Occipital lobe (tissue), 2 donors: ENCODE results near the gene ZDHHC4. TPM values are rescaled to one million over a fixed set of nuclear protein-coding genes. Genes with fewer than 3 reads are reported as not detected.
"Not testable (repeated sequence)": the region's sequence is repeated elsewhere in the genome, so short reads cannot be mapped to it uniquely, and the experiment has no call there.

Experiments used
- DNase-seq: peaks from one replicate; lab custom pipeline; 2025; lab: John Stamatoyannopoulos, UW
- total RNA-seq: library from RNA; depleted of rRNA; stranded (reverse); fragments of >200 nt; gene quantifications from one replicate; pipeline ENCODE4 v1.2.3, GENCODE V29; 2014

Gene ZDHHC4
- total RNA-seq, 1 donor from 2014 or later, result 54.4 TPM

DNA sequence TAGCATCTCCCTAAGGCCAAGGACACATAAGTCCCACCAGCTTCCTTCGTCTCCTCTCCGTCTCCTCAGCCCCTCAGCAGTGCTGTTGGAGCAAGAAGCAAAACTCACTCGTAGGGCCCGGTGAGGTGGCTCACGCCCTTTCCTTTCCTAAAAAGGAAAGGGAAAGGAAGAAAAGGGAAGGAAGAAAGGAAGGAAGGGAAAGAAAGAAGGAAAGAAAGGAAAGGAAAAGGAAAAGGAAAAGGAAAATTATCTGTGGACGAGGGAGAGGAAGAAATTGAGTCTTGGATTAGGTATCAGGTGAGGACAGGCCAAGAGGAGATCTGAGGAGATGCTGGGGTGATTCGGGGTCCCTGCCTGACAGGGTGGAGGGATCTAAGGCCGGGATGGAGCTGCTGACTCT, 56.8 kb downstream of the ZDHHC4 start:
- DNase-seq, result no peak

DNA sequence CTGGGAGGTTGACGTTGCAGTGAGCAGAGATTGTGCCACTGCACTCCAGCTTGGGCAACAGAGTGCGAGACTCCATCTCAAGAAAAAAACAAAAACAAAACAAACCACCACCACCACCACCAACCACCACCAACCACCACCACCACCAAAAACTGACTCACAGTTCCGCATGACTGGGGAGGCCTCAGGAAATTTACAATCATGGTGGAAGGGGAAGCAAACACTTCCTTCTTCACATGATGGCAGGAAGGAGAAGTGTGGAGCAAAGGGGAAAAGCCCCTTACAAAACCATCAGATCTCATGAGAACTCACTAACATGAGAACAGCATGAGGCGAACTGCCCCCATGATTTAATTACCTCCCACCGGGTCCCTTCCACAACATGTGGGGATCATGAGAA, 57.7 kb downstream of the ZDHHC4 start:
- DNase-seq, result not testable (repeated sequence)

DNA sequence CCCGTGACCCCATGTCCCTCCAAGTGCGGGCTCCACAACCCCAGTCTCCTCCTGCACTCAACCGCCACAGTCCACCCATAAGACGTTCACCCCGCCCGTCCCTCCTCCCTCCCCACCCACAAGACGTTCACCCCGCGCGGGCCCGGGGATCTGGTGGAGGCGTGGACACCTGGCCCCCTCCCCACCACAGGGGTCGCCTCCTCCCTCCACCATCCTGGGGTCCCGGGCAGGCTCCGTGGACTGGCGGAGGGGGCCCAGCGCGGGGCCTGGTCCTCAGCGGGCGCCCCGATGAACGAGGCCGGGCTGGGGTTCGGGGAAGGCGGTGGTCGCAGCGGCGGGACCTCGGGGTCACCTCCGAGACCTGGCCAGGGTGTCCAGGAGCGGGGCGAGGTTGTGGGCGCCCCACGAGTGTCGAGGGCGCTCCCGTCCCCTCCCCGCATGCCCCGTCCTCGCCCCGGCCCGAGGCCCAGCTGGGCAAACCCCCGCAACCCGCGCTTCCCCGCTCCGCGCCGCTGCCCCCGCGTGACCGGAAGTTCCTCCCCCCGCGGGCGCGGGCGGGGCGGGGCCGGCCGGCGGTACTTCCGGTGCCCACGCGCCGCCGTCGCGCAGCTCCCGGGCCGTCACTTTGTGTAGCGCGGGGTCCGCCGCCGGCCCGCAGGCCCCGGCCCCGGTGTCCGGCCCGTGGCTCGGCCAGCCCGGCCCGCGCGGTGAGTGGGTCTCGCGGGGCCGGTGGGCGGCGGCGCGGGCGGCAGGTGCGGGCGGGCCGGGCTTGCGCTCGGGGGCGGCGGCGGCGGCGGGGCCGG, 59.7 kb downstream of the ZDHHC4 start, which contains the start of gene ZNF316:
ZNF316 (plus strand) TSS at position 578 of the 803 bp plus-strand sequence. CDS start 5,092 bp downstream, outside the sequence.
- DNase-seq, result peak; percentile 29

DNA sequence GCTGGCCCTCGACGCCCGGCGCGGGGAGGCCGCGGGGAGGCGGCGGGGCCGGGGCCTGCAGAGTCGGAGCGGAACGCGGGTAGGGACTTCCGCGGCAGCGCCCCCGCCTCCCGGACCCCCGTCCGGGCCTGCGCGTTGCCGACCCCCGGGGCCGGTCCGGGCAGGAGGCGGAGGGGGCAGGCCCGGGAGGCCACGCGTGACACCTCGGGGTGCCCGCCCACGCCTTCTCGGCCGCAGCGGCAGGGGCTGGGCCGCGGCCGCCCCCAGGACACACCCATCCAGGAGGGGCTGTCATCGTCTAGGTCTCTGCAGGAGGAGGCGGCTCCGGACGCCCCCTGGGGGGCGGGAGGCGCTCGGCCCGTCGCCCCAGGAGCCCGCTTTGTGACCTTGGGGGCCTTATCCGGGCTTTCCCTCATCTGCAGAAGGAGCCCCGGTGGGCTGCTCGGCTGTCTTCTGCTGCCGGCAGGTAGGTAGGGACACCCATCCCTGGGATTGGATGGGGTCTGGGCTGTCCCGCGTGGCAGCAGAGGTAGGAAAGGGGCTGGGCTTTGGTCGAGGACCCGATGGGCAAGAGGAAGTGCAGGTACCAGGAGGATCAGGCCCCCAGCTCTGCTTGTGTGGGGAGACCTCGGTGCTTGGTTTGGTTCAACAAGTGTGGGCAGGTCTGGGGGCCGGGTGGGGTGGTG, 60.4 kb downstream of the ZDHHC4 start:
- DNase-seq, result no peak

Other genes starting within 250 kb of the ZDHHC4 start
- gene FAM220A, start 228.5 kb upstream of the ZDHHC4 start, total RNA-seq, result 41.2 TPM
- 41.6 TPM for gene RAC1, start 202.9 kb upstream of the ZDHHC4 start, total RNA-seq
- gene DAGLB, start 129.5 kb upstream of the ZDHHC4 start, total RNA-seq, result 27.9 TPM
- 84.1 TPM for gene KDELR2, start 93.3 kb upstream of the ZDHHC4 start, total RNA-seq
- gene GRID2IP, start 26.0 kb upstream of the ZDHHC4 start, total RNA-seq, result 1.2 TPM
- gene INTS15, start 12.6 kb downstream of the ZDHHC4 start, total RNA-seq, result 18.2 TPM
- gene ZNF853, start 38.2 kb downstream of the ZDHHC4 start, total RNA-seq, result 23.6 TPM
- 18.2 TPM for gene ZNF316, start 59.9 kb downstream of the ZDHHC4 start, total RNA-seq
- gene ZNF12, start 129.5 kb downstream of the ZDHHC4 start, total RNA-seq, result 33.4 TPM
- 1.7 TPM for gene RSPH10B2, start 176.6 kb downstream of the ZDHHC4 start, total RNA-seq
- 132 TPM for gene CCZ1B, start 248.8 kb downstream of the ZDHHC4 start, total RNA-seq